Activated T-cell treated with anti-CD3 and anti-CD28 coated beads for 1 hour (primary cell): ENCODE data around the gene FSTL4.

Experiments used
- DNase-seq: peaks from one replicate; pipeline ENCODE4 v3.0.0-alpha.2; 2020; ENCODE audit warnings: low read depth

FSTL4 gene

DNA sequence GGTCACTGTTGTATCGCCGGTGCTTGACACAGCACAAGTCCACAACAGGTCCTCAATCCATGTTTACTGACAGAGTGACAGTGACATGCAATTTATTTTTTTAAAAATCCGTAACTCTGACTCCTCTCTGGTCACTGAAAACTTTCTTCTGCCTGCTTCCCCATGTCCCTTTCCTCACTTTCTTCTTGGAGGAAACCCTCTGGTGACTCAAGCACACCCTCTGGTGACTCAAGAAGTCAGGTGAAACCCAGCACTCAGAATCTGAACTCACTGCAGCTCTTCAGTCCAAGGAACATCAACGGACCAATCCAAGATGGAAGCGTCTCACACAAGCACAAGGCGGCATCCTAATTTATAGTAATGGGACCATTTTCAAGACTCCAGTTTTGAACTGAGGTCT, 245.9 kb downstream of the FSTL4 start:
- no peak for DNase-seq

- no peak for DNase-seq
Observed at GRCh38 chr5:133365738-133366137, 246.6 kb downstream of the FSTL4 start.

DNA sequence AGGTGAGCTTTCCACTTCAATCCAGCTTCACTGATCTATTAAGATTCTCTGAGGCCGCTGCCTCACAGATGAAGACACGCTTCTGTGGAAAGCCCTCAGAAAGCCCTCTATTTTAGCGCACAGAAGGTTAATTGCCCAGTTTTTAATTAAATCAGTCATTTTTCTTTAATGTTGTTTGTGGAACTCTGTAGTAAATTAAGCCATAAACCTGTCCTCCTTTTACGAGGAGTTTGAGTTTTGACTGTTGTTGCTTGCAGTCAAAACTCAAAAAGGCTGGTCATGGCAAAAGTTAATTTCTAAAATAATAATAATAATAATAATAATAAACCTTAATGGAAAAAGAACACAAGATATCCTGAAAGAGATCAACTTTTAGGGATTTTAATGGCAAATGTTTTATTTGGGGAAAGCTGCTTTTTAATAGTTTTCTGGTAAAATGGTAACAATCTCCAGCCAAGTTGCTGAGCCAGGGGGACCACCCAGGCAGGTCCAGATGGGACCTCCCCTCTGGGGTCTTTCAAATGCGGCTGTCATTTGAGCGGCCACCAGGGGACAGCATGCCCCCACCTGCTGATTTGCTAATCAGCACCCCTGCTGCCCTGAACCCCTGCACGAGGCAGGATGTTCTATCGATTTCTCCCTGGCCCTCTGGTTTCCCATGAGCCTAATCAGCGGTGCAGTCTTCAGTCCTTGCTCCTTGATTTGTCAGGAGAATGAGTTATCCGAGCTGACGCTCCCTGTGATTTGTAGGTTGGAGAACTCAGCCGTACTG, 247.2 kb downstream of the FSTL4 start:
- no peak for DNase-seq

DNA sequence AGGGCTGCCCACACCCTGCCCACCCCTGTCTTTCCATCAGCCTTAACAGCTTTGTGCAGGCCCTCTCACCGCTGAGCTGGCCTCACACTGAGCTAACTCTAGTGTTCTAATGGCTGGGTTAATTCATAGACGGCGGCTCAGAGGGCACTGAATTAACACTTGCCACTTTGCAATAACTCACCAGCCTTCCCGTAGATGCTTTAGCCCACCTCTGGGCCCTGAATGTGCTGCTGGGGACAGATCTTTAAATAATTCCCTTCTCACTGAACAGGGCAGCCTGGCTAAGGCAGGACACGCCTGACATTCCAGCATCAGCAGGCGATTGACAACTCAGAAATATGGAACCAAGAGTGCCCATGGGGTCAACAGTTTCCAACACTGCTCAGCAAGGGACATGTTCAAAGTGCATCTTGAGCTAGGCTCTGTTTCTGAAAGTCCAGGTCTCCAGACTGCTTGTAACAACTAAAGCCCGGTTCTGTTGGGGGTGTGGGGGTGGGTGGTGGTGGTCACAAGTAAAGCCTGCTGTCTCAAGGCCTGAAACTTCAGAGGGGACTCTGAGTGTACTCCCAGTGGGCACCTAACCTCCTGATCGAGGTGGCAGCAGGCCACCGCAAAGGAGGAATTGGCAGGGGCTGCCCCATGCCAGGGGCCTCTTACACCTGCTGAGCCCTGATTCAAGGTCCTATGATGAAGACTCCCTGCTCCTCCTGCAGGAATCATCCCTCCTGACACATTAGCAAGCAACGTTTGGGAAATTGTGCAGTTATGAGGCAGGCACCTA, 248.3 kb downstream of the FSTL4 start:
- no peak for DNase-seq

GRCh38 chr5:133362438-133362837, 249.9 kb downstream of the FSTL4 start:
- no peak for DNase-seq

GRCh38 chr5:133361922-133362321, 250.4 kb downstream of the FSTL4 start:
- DNase-seq: no peak

- DNase-seq: no peak
Observed at GRCh38 chr5:133360693-133361472, 251.5 kb downstream of the FSTL4 start.

- no peak for DNase-seq
Observed at GRCh38 chr5:133359861-133360260, 252.5 kb downstream of the FSTL4 start.

DNA sequence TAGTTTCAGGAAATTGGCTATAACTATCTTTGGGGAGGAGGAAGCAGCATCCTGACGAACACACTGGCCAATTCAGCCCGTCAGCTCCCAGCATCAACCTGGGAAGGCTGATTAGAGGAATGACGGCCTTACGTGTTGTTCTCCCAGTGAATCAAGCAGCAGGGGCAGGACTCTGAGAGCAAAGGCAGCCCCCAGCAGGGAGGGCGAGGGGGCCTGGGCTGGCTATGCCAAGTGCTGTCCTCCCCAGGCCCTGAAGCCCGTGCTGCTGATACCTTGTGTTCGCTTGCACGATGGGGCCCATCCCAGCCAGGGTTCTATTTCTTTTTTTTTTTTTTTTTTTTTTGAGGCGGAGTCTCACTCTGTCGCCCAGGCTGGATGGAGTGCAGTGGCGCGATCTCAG, 254.1 kb downstream of the FSTL4 start:
- DNase-seq: no peak

DNA sequence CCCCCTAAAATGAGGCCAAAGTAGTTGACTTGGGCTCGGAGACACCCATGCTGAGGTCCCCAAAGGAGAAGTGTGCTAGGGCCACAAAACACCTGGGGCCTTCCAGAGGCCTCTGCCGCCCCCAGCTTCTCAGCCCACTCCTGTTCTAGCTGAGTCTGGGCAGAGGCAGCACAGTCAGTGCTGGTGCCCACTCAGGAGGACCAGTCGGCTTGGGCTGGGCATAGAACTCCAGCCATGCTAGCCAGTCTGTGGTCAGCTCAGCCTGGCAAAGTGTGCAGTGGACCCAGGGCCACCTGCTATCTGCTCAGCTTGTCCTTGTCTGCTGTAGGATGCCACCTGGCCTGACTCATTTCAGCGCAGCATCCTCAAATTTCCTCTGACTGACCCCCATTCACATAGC, 254.6 kb downstream of the FSTL4 start:
- no peak for DNase-seq

- no peak for DNase-seq
Observed at GRCh38 chr5:133356984-133357421, 255.3 kb downstream of the FSTL4 start.

DNA sequence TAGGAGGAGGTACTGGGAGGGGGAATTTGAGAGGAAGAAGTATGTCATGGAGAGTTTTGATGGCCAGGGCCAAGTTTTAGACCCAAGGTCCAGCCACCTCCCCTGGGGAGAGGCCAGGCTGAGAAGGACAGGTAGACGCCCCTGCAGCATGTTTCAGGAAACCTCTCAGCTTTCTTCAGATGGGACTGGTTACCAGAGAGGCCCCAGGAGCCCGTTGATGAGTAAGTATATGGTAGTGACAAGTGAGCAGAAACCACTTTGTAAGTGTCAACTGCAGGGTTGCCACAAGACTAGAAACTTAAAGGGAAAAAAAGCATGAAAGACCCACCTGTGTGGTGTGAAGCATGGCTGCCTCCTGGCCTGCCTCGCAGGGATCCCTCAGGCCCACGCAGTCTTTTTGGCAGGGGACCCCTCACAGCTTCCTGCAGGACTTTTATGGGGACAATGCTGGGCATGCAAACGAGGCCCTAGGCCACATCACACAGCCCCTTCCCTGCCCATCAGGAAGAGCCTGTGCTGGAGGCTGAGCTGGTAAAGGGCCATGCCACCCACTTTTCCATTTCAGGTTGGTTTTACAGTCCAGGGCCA, 255.9 kb downstream of the FSTL4 start:
- DNase-seq: no peak

- DNase-seq: no peak
Observed at GRCh38 chr5:133354323-133355185, 257.8 kb downstream of the FSTL4 start.

DNA sequence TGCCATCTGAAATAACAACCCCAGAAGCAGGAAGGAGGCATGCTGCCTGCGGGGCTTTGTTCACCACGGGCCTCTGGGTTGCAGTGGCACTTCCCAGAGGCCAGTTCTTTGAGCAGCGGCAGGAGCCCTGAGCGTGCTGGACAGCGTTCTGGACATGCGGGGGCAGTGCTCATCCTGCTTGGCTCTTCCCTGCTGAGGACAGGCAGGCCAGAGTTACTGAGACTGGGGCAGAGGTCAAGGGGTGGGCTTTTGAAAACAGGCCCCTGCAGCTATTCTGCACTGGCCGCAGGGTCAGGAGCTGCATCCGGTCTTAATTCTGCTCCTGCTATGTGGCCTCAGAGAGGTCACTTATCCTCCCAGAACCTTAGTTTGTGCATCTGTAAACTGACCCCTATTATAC, 258.6 kb downstream of the FSTL4 start:
- DNase-seq: no peak

- no peak for DNase-seq
Observed at GRCh38 chr5:133348406-133348805, 263.9 kb downstream of the FSTL4 start.

DNA sequence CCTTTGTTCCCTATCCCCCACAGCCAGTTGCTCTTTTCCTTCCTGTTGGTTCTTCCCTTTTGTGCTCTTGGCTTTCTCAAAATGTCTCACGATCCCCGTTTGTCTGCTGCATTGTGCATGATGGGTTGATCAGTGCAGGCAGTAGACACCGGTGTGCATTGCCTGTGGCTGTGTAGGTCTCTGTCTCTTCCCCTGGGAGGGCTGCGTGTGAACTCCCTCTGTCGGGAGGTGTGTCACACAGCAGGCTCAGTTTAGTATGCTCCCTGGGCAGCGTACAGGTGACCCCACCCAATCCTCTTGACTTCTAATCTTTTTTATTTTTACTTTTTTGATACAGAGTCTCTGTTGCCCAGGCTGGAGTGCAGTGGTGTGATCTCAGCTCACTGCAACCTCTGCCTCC, 265.3 kb downstream of the FSTL4 start:
- no peak for DNase-seq

DNA sequence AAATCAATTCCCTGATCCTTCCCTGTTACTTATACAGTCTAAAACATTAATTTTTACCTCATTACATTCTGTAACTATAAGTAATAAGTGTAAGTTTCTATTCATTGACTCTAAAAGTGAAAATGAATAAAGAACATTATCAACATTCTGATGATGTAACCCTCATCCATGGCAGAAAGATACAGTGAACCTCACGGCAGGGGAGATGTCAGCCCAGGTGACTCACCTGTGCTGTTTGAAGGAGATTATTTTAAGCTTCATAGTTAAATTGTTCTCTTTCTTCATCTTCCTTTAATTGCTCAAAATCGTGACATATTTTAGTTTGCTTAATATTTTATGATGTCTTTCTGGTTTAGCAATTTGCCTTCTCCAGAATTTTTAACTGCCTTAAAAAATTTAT, 268.1 kb downstream of the FSTL4 start:
- no peak for DNase-seq

GRCh38 chr5:133343196-133343595, 269.1 kb downstream of the FSTL4 start:
- DNase-seq: no peak

DNA sequence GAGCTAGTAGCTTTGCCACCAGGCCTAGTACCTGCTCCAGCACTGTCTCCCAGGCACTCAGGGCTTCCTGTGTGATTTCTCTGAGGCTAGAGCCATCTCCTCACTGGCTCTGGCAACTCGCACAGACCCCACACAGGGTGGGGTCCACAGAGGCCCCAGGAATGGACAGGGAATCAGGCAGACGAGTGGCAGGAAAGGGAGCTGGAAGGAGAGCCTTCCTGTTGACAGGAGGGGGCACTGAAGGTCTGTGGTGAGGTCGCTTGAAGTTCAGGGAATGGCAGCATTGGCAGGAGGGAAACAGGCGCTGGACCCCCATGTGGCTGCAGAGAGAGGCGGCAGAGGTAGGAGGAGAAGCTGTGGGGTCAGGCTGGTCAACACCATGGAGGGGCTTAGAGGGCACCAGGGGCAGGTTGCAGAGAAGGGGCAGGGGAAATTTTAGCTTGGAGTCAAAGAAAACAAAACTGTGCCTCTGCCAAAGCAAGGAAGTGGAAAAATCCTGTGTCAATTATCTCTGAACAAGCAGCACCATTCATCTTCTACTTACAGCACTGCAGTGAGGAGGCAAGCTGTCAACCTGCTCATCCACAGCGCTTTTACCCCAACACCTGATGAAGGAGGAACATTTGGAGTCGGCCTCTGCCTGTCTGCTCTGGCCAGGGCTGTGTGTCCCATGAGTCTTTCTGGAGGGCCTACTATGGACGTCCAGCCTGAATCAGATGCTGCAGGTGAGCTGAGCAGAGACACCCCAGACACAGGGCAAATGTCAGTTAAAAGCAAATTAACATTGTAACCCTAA, 270.2 kb downstream of the FSTL4 start:
- DNase-seq: no peak

DNA sequence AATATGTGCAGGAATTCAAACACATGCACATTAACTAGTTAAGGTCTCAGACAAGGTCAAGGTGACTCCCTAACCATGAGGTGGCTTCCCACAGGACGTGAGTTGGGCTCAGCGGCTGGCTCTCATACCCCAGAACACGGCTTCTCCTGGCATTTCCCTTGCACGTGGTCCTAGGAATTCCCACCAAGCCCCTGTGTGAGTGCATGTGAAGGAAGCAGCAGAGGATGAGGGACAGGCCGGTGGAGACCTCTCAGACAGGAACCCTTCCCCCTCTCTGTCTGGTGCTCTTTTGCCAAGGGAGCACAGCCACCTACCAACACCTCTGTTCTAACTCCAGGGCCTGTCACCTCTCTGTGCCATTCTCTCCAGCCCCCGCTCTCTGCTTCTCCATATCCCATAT, 271.0 kb downstream of the FSTL4 start:
- no peak for DNase-seq

GRCh38 chr5:133340822-133341221, 271.5 kb downstream of the FSTL4 start:
- no peak for DNase-seq
